A549 (cell line): ENCODE data around the gene LIMD2.

Source experiments
- BHLHE40 ChIP-seq: IDR thresholded peaks from 2 replicates; pipeline ENCODE4 v1.6.1; 2012; ENCODE audit warnings: low read depth, low read length, inconsistent platforms
- CBX2 ChIP-seq: fragments of 200-600 bp; sonication (generic); IDR thresholded peaks from 2 replicates; pipeline ENCODE4 v1.6.1; 2016; ENCODE audit warnings: low read depth, mild to moderate bottlenecking, borderline replicate concordance
- CEBPB ChIP-seq, 2 experiments: fragments of >200 bp in 1 of 2; sonication (Bioruptor Twin) in 1 of 2; formaldehyde crosslinking in 1 of 2; IDR thresholded peaks; 2 replicates each; pipeline ENCODE4 v1.6.1; 2012 to 2016
- CHD4 ChIP-seq: fragments of 200-600 bp; sonication (generic); IDR thresholded peaks from 2 replicates; pipeline ENCODE4 v1.6.1; 2016; ENCODE audit warnings: antibody characterized with exemption, mild to moderate bottlenecking, borderline replicate concordance
- CTCF ChIP-seq: fragments of >200 bp; sonication (Bioruptor Twin); formaldehyde crosslinking; IDR thresholded peaks from 3 replicates; pipeline ENCODE4 v1.5.1; 2016
- POLR2AphosphoS2 ChIP-seq: conservative IDR thresholded peaks from 2 replicates; pipeline ENCODE4 v1.6.1; 2012; ENCODE audit warnings: low read length, improper control_type of control experiment, inconsistent platforms
- REST ChIP-seq: fragments of 200-600 bp; sonication (generic); IDR thresholded peaks from 2 replicates; pipeline ENCODE4 v1.6.1; 2016; ENCODE audit warnings: antibody characterized with exemption, mild to moderate bottlenecking, moderate library complexity
- ZSCAN20 ChIP-seq: fragments of 250-450 bp; sonication (Bioruptor Pico); IDR thresholded peaks from 2 replicates; pipeline ENCODE4 v1.8.0; 2022; ENCODE audit warnings: mild to moderate bottlenecking, moderate library complexity

GRCh38 chr17:63740464-63741142 lies 40.7 kb upstream of the LIMD2 start:
- TF ChIP-seq POLR2AphosphoS2, result no peak
- TF ChIP-seq CTCF, result no peak
- no peak for TF ChIP-seq BHLHE40
- no peak for TF ChIP-seq ZSCAN20 (CRISPR knock-in tag)
- TF ChIP-seq REST, result no peak
- no peak for TF ChIP-seq CBX2
- TF ChIP-seq CHD4, result no peak
- TF ChIP-seq CEBPB (IDR thresholded peaks at IDR 0.05), result no peak
